NCI-H2227 (cell line): Measurements from ENCODE around the gene C3AR1.
A peak's percentile ranks its signal among the peaks of the same experiment; 100 is the strongest.
"Not testable (repeated sequence)": the region's sequence is repeated elsewhere in the genome, so short reads cannot be mapped to it uniquely, and the experiment has no call there.

Experiments used
- DNase-seq: peaks from one replicate; lab custom pipeline; 2025; ENCODE audit not compliant: unreplicated experiment; lab: John Stamatoyannopoulos, UW

C3AR1 gene

GRCh38 chr12:8031017-8031416 is 35.1 kb downstream of the C3AR1 start:
- DNase-seq, result not testable (repeated sequence)

- no peak for DNase-seq
These were observed 36.0 kb downstream of the C3AR1 start for GRCh38 chr12:8030189-8030588.

- no peak for DNase-seq
These were observed 37.9 kb downstream of the C3AR1 start for GRCh38 chr12:8028267-8028666.

GRCh38 chr12:8027856-8028255 is 38.3 kb downstream of the C3AR1 start:
- no peak for DNase-seq

- peak; percentile 96 for DNase-seq
These were observed 39.8 kb downstream of the C3AR1 start for GRCh38 chr12:8026291-8026900.

- peak; percentile 62 for DNase-seq
These were observed 47.2 kb downstream of the C3AR1 start for GRCh38 chr12:8018666-8019581.

GRCh38 chr12:8018213-8018612 is 47.9 kb downstream of the C3AR1 start:
- not testable (repeated sequence) for DNase-seq

GRCh38 chr12:8014836-8015235 is 51.3 kb downstream of the C3AR1 start:
- no peak for DNase-seq

- no peak for DNase-seq
These were observed 53.4 kb downstream of the C3AR1 start for GRCh38 chr12:8012651-8013309.

- no peak for DNase-seq
These were observed 54.8 kb downstream of the C3AR1 start for GRCh38 chr12:8011331-8011730.
